GM23248 (cell line): ENCODE measurements around the gene SHISAL2A. TPM values are rescaled to one million over a fixed set of nuclear protein-coding genes. Genes with fewer than 3 reads are reported as not detected.

Experiments used
- DNase-seq: peaks from one replicate; pipeline ENCODE4 v3.0.0-alpha.2; 2015
- H2AFZ ChIP-seq: fragments of 200-600 bp; sonication (generic); 2 replicates; pipeline ENCODE4 v1.6.1; 2016; ENCODE audit warnings: antibody characterized with exemption
- H3F3A ChIP-seq: fragments of 200-600 bp; sonication (generic); 2 replicates; pipeline ENCODE4 v1.6.1; 2016; ENCODE audit warnings: mild to moderate bottlenecking, antibody characterized with exemption, mixed run types; ENCODE audit not compliant: insufficient read depth
- H3K27ac ChIP-seq: fragments of 200-600 bp; sonication (generic); 2 replicates; pipeline ENCODE4 v1.5.1; 2016; ENCODE audit warnings: mild to moderate bottlenecking
- H3K27me3 ChIP-seq: fragments of 200-600 bp; sonication (generic); replicated peaks from 2 replicates; pipeline ENCODE4 v1.6.1; 2016; ENCODE audit warnings: mild to moderate bottlenecking; ENCODE audit not compliant: insufficient read depth
- H3K36me3 ChIP-seq: fragments of 200-600 bp; sonication (generic); 2 replicates; pipeline ENCODE4 v1.6.1; 2016; ENCODE audit warnings: low read depth, mild to moderate bottlenecking
- H3K4me1 ChIP-seq: fragments of 200-600 bp; sonication (generic); 2 replicates; pipeline ENCODE4 v1.6.1; 2016; ENCODE audit warnings: mild to moderate bottlenecking; ENCODE audit not compliant: insufficient read depth
- H3K4me2 ChIP-seq: fragments of 200-600 bp; sonication (generic); one replicate; pipeline ENCODE4 v1.6.1; 2016; ENCODE audit warnings: mild to moderate bottlenecking; ENCODE audit not compliant: unreplicated experiment
- H3K4me3 ChIP-seq: fragments of 200-600 bp; sonication (generic); 2 replicates; pipeline ENCODE4 v1.5.1; 2016; ENCODE audit warnings: mild to moderate bottlenecking
- H3K79me2 ChIP-seq: fragments of 200-600 bp; sonication (generic); 2 replicates; pipeline ENCODE4 v1.6.1; 2016; ENCODE audit warnings: mild to moderate bottlenecking; ENCODE audit not compliant: insufficient read depth
- H3K9ac ChIP-seq: fragments of 200-600 bp; sonication (generic); 2 replicates; pipeline ENCODE4 v1.6.1; 2016; ENCODE audit warnings: mild to moderate bottlenecking
- H3K9me2 ChIP-seq: fragments of 200-600 bp; sonication (generic); 2 replicates; pipeline ENCODE4 v1.6.1; 2016; ENCODE audit warnings: mixed run types, mild to moderate bottlenecking, moderate library complexity; ENCODE audit not compliant: insufficient read depth
- H3K9me3 ChIP-seq: fragments of 200-600 bp; sonication (generic); one replicate; pipeline ENCODE4 v1.6.1; 2017; ENCODE audit warnings: low read depth
- H4K20me1 ChIP-seq: fragments of 200-600 bp; sonication (generic); 2 replicates; pipeline ENCODE4 v1.6.0; 2016; ENCODE audit not compliant: insufficient read depth
- EZH2 ChIP-seq: fragments of 200-600 bp; sonication (generic); IDR thresholded peaks from 2 replicates; pipeline ENCODE4 v1.6.1; 2018; ENCODE audit warnings: antibody characterized with exemption, mild to moderate bottlenecking; ENCODE audit not compliant: insufficient read depth, poor library complexity, severe bottlenecking
- EZH2phosphoT487 ChIP-seq: fragments of 200-600 bp; sonication (generic); IDR thresholded peaks from 2 replicates; pipeline ENCODE4 v1.6.1; 2018; ENCODE audit warnings: antibody characterized with exemption, moderate library complexity, mild to moderate bottlenecking, low read depth; ENCODE audit not compliant: insufficient read depth
- WGBS, 2 experiments: methylation state at CpG; one replicate each; pipeline ENCODE4 v1.1.6; 2015 to 2017; ENCODE audit warnings: low lambda C conversion rate in 2 of 2, low coverage in 1 of 2; ENCODE audit errors: missing lambda C conversion rate in 2 of 2; 5-methylcytosine and 5-hydroxymethylcytosine counted together
- in situ Hi-C: fragments of 300-500 bp; cut with MboI; formaldehyde crosslinking; loops from 2 replicates; pipeline ENCODE4 v1.15.0; 2020
- polyA plus RNA-seq: library from polyadenylated mRNA; unstranded; fragments of >200 nt; fragmentation: Nextera tagmentation; extraction: Ambion mirVana; gene quantifications from 2 replicates; pipeline ENCODE4 v1.2.1, GENCODE V29; 2016
- total RNA-seq: library from RNA; depleted of rRNA; stranded (reverse); fragments of >200 nt; shearing (Covaris generic); gene quantifications from 2 replicates; pipeline ENCODE4 v1.2.3, GENCODE V29; 2014; rRNA removed

Gene SHISAL2A
- total and polyA plus RNA-seq, 2 experiments from 2014 or later = not detected

GRCh38 chr1:52706136-52706670 lies 73.2 kb downstream of the SHISAL2A start:
- in situ Hi-C loops = loop anchor here (25.0 kb wide), 1 partner anchor 481 kb away; the partner anchor contains the start of gene CPT2
- H2AFZ ChIP-seq = no peak overlapping the region
- H3K9me3 ChIP-seq = no peaks in the 10 kb centered on the region
- WGBS, 2 experiments = 75 to 76% methylated on average over 6 of the region's 6 CpGs
- no peaks in the 10 kb centered on the region for H3K79me2 ChIP-seq
- peaks cover 20% of the 10 kb centered on the region for H3K4me1 ChIP-seq
- TF ChIP-seq EZH2phosphoT487 (no peak), EZH2 (no peak)
- H3K36me3 ChIP-seq = no peaks in the 10 kb centered on the region
- no peak overlapping the region for H3K9ac ChIP-seq
- no peaks in the 10 kb centered on the region for H3K27me3 ChIP-seq
- no peak for DNase-seq
- no peaks in the 10 kb centered on the region for H4K20me1 ChIP-seq
- H3K4me3 ChIP-seq = no peak overlapping the region
- no peak overlapping the region for H3K27ac ChIP-seq
- H3K4me2 ChIP-seq = no peak overlapping the region
- H3F3A ChIP-seq = peaks cover 14% of the 10 kb centered on the region
- H3K9me2 ChIP-seq = no peaks in the 10 kb centered on the region

Other genes with a start within 250 kb of the SHISAL2A start
- 1.9 and 3.4 TPM in 2 replicates for gene ORC1, start 228.7 kb upstream of the SHISAL2A start, total RNA-seq
- 1.4 and 1.9 TPM in 2 replicates for gene ORC1, start 228.7 kb upstream of the SHISAL2A start, polyA plus RNA-seq
- 6.1 and 14.8 TPM in 2 replicates for gene PRPF38A, start 228.6 kb upstream of the SHISAL2A start, total RNA-seq
- gene PRPF38A, start 228.6 kb upstream of the SHISAL2A start, polyA plus RNA-seq = 27.0 and 27.3 TPM in 2 replicates
- 14.9 and 29.1 TPM in 2 replicates for gene TUT4, start 80.1 kb upstream of the SHISAL2A start, total RNA-seq
- gene TUT4, start 80.1 kb upstream of the SHISAL2A start, polyA plus RNA-seq = 13.9 and 18.9 TPM in 2 replicates
- 38.7 and 44.7 TPM in 2 replicates for gene GPX7, start 30.8 kb upstream of the SHISAL2A start, total RNA-seq
- gene GPX7, start 30.8 kb upstream of the SHISAL2A start, polyA plus RNA-seq = 36.1 and 39.7 TPM in 2 replicates
- gene COA7, start 65.2 kb downstream of the SHISAL2A start, total RNA-seq = 5.1 and 6.9 TPM in 2 replicates
- gene COA7, start 65.2 kb downstream of the SHISAL2A start, polyA plus RNA-seq = 12.1 and 12.9 TPM in 2 replicates
- gene ZYG11B, start 93.3 kb downstream of the SHISAL2A start, total RNA-seq = 56.1 and 57.9 TPM in 2 replicates
- gene ZYG11B, start 93.3 kb downstream of the SHISAL2A start, polyA plus RNA-seq = 15.1 and 16.1 TPM in 2 replicates
- 0.51 TPM in 1 of 2 replicates, not detected in the other for gene ZYG11A, start 209.6 kb downstream of the SHISAL2A start, total RNA-seq
- 0.04 TPM in 1 of 2 replicates, not detected in the other for gene ZYG11A, start 209.6 kb downstream of the SHISAL2A start, polyA plus RNA-seq